Diencephalon (tissue), 1 donor: ENCODE data around the gene AP4E1. TPM values are rescaled to one million over a fixed set of nuclear protein-coding genes. Genes with fewer than 3 reads are reported as not detected.

ENCODE experiments used
- total RNA-seq: library from RNA; depleted of rRNA; stranded (reverse); fragments of >200 nt; gene quantifications from one replicate; pipeline ENCODE4 v1.2.3, GENCODE V29; 2014

Gene AP4E1
- total RNA-seq = 16.8 TPM

GRCh38 chr15:50908209-50909009 lies at the start of gene AP4E1:
Gene AP4E1, plus strand, starts transcription at chr15:50908683. Its CDS starts 96 bp downstream, at chr15:50908779.

Other genes with a start within 250 kb of the AP4E1 start
- 56.7 TPM for gene TRPM7, start 221.9 kb upstream of the AP4E1 start, total RNA-seq
- 29.5 TPM for gene SPPL2A, start 143.0 kb upstream of the AP4E1 start, total RNA-seq
- 5.5 TPM for gene TNFAIP8L3, start 186.2 kb downstream of the AP4E1 start, total RNA-seq